ENCODE results near the gene SART1. TPM values are rescaled to one million over a fixed set of nuclear protein-coding genes. Genes with fewer than 3 reads are reported as not detected.

SART1 gene
- total RNA-seq, 1 donor from 2014 or later, result 28.8 TPM

DNA sequence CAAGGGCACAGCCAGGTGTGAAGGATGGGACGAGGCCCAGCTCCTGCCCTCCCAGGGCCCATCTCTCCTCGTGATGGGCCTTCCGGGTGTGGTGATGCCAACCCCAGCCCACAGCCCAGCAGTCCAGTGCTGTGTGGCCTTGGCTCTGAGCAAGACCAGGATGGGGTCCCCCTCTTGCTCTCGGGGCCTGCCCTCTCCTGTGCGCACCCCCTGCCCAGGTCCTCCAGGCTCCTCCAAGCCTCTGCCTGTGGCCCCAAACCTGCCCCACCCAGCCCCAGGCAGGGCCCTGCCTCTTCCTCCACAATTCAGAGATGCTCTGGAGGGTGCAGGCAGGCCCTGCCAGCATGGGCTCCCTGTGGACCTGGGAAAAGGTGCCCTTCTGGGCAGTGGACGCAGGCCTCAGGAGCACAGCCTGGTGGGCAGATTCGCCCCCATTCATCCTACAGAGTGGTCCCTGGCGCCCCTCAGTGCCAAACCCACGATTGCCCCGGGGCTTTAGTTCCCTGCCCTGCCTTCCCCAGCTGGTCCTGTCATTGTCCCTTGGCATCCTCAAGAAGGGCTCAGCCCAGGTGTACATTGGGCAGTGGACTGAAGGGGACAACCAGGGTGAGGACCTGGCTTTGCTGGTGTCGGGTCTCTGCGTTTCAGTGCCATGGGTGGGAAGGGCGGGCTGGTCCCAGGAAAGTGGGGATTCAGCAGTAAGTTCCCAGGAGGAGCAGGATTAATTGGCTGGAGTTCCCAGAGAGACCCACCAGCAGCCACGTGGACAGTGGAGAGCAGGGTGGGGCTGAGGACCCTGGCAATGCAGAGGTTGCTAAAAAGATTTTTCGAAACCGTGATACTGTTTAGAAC lies 20.7 kb downstream of the SART1 start:
- no peak for TF ChIP-seq CTCF (conservative IDR thresholded peaks at IDR 0.05; ENCODE audit: low read depth, low read length)
- no peak overlapping the region for H3K4me3 ChIP-seq (ENCODE audit: low read depth, low read length)
- no peak for DNase-seq (ENCODE audit: low read depth)

DNA sequence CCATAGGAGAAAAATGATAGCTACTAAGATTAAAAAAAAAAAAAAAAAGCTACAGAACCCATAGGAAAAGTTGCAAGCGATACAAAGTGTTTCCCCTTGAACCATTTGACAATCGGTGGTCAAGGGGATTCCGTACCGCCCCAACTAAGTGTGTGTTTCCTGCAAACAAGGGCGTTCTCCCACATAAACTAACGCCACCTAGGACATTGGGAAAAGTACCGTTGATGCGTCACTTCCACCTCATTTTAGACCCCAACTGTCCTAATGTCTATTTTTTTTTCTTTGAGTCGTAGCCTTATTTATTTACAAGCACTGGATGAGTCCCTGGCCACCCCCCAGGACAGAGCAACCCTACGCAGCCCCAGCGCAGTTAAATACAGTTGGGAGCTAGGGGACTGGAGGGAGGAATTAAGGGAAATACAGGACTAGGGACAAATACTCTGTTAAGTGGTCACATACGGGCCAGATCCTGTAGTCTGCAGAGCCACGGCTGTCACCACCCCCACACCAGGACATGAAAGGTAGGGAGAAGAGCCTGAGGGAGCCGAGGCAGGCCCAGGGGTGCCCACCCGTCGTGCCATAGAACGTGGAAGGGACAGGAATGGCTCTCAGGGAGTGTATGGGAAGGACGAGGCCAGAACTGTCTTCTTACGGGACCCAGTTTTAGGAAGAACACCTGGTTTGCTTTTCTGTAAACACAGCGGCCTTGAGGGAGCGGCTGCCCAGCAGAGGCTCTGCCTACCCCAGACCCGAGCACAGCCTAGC lies 21.5 kb downstream of the SART1 start:
- DNase-seq (ENCODE audit: low read depth), result no peak
- no peak overlapping the region for H3K4me3 ChIP-seq (ENCODE audit: low read depth, low read length)
- no peak for TF ChIP-seq CTCF (conservative IDR thresholded peaks at IDR 0.05; ENCODE audit: low read depth, low read length)

GRCh38 chr11:65983589-65983987 lies 22.1 kb downstream of the SART1 start:
- no peak for TF ChIP-seq CTCF (conservative IDR thresholded peaks at IDR 0.05; ENCODE audit: low read depth, low read length)
- no peak for DNase-seq (ENCODE audit: low read depth)
- H3K4me3 ChIP-seq (ENCODE audit: low read depth, low read length), result no peak overlapping the region

GRCh38 chr11:65987336-65987735 lies 25.8 kb downstream of the SART1 start:
- H3K4me3 ChIP-seq (ENCODE audit: low read depth, low read length), result no peak overlapping the region
- no peak for TF ChIP-seq CTCF (conservative IDR thresholded peaks at IDR 0.05; ENCODE audit: low read depth, low read length)
- DNase-seq (ENCODE audit: low read depth), result no peak

DNA sequence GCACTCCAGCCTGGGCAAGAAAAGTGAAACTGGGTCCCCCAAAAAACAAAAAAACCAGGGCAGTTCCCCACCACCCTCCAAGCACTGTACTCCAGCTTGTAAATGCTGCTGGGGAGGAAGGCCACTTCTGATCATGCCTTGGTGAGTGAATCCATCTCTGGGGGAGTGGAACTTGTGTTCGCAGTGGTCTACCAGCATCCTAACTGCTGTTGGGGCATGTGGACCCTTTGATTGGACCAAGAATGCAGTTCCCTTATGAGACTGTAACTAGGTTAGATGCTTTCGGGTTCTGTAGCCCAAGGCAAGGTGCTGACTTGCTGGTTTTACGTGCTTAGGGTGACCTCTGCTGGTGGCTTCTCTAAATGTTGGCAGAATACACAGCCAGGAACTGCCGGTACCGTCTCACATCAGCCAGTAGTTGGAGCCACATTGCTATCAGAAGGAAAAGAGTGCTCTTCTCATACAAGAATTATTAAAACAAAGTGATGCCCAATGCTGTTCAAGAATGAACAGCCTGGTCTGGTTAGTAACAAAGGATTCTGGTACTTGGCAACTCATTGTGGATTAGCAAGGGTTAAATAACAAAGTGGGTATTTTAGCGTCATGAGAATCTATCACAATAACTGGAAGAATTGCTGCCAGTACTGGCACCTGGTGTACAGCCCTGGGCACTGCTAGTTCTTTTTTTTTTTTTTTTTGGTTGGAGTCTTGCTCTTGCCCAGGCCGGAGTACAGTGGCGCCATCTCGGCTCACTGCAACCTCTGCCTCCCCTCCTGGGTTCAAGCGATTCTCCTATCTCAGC lies 27.5 kb downstream of the SART1 start:
- peak; percentile 97 for TF ChIP-seq CTCF (conservative IDR thresholded peaks at IDR 0.05; ENCODE audit: low read depth, low read length)
- no peak overlapping the region for H3K4me3 ChIP-seq (ENCODE audit: low read depth, low read length)
- peak; percentile 83 for DNase-seq (ENCODE audit: low read depth)

DNA sequence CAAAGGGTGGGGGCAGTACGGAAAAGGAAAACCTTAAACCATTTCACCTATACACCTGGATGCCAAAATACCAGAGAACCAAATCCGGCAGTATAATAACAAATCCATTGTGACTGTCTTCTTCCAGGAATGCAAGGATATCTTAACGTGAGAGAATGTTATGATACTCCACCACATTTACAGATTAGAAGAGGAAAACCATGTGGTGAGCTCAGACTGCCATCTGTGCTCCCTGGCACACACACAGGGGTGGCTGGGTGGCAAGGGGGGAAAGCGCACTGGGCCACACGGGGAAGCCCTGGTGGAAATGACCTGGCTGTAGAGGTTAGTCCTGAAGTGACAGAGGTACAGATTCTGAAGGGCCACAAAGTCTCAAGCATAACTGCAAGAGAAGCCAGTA lies 30.5 kb downstream of the SART1 start:
- DNase-seq (ENCODE audit: low read depth), result no peak
- no peak for TF ChIP-seq CTCF (conservative IDR thresholded peaks at IDR 0.05; ENCODE audit: low read depth, low read length)
- H3K4me3 ChIP-seq (ENCODE audit: low read depth, low read length), result no peak overlapping the region
